HG02981 (cell line): ENCODE measurements around the gene NADK2.
"Not testable (repeated sequence)": the region's sequence is repeated elsewhere in the genome, so short reads cannot be mapped to it uniquely, and the experiment has no call there.

ENCODE experiments used
- ATAC-seq: cut with Tn5 transposase; IDR thresholded peaks from one replicate; pipeline ENCODE4 v1.9.1; 2021; ENCODE audit warnings: mild to moderate bottlenecking, moderate library complexity; ENCODE audit not compliant: unreplicated experiment

Gene NADK2

GRCh38 chr5:36241631-36242533, at the start of gene NADK2:
Gene NADK2 (minus strand): TSS chr5:36241925. CDS start chr5:36241798, 127 bp downstream.
- ATAC-seq: peak; percentile 94

- no peak for ATAC-seq
These were observed 44.3 kb upstream of the NADK2 start for GRCh38 chr5:36285837-36286615.

- not testable (repeated sequence) for ATAC-seq
These were observed 42.0 kb upstream of the NADK2 start for GRCh38 chr5:36283775-36284174.

GRCh38 chr5:36281626-36282025, 39.9 kb upstream of the NADK2 start:
- no peak for ATAC-seq

- no peak for ATAC-seq
These were observed 37.5 kb upstream of the NADK2 start for GRCh38 chr5:36279054-36279698.

GRCh38 chr5:36277521-36278176, 35.9 kb upstream of the NADK2 start:
- no peak for ATAC-seq

- ATAC-seq: no peak
These were observed 35.1 kb upstream of the NADK2 start for GRCh38 chr5:36276864-36277263.

GRCh38 chr5:36273809-36274526, 32.2 kb upstream of the NADK2 start:
- ATAC-seq: no peak

GRCh38 chr5:36272136-36272690, 30.5 kb upstream of the NADK2 start:
- no peak for ATAC-seq

- no peak for ATAC-seq
These were observed 29.3 kb upstream of the NADK2 start for GRCh38 chr5:36270876-36271575.

- no peak for ATAC-seq
These were observed 28.4 kb upstream of the NADK2 start for GRCh38 chr5:36270175-36270574.

- no peak for ATAC-seq
These were observed 27.8 kb upstream of the NADK2 start for GRCh38 chr5:36269478-36269877.

GRCh38 chr5:36267905-36268304, 26.2 kb upstream of the NADK2 start:
- ATAC-seq: no peak

- no peak for ATAC-seq
These were observed 22.6 kb upstream of the NADK2 start for GRCh38 chr5:36264202-36264760.

- no peak for ATAC-seq
These were observed 19.5 kb upstream of the NADK2 start for GRCh38 chr5:36261186-36261585.

- no peak for ATAC-seq
These were observed 11.8 kb upstream of the NADK2 start for GRCh38 chr5:36253575-36253974.

- no peak for ATAC-seq
These were observed 11.1 kb upstream of the NADK2 start for GRCh38 chr5:36252722-36253365.

GRCh38 chr5:36251218-36251617, 9.5 kb upstream of the NADK2 start:
- ATAC-seq: no peak

GRCh38 chr5:36250427-36250826, 8.7 kb upstream of the NADK2 start:
- ATAC-seq: no peak
